ENCODE measurements around the gene NLRP6.

NLRP6 gene

GRCh38 chr11:256952-257737 lies 21.1 kb upstream of the NLRP6 start:
- H3K4me3 ChIP-seq (ENCODE audit: low read length): no peak overlapping the region
- DNase-seq (ENCODE audit: low read depth): no peak
- no peak for TF ChIP-seq CTCF (conservative IDR thresholded peaks at IDR 0.05; ENCODE audit: low read depth, low read length)

GRCh38 chr11:257766-258493 lies 20.3 kb upstream of the NLRP6 start:
- TF ChIP-seq CTCF (conservative IDR thresholded peaks at IDR 0.05; ENCODE audit: low read depth, low read length): peak; percentile 19
- no peak for DNase-seq (ENCODE audit: low read depth)
- H3K4me3 ChIP-seq (ENCODE audit: low read length): no peak overlapping the region

- DNase-seq (ENCODE audit: low read depth): no peak
- no peak for TF ChIP-seq CTCF (conservative IDR thresholded peaks at IDR 0.05; ENCODE audit: low read depth, low read length)
- no peak overlapping the region for H3K4me3 ChIP-seq (ENCODE audit: low read length)
Measured at GRCh38 chr11:259413-259812, 18.8 kb upstream of the NLRP6 start.

- DNase-seq (ENCODE audit: low read depth): no peak
Measured at GRCh38 chr11:261624-262023, 16.6 kb upstream of the NLRP6 start.

GRCh38 chr11:266676-267439 lies 11.3 kb upstream of the NLRP6 start:
- no peak overlapping the region for H3K4me3 ChIP-seq (ENCODE audit: low read length)
- DNase-seq (ENCODE audit: low read depth): no peak
- TF ChIP-seq CTCF (conservative IDR thresholded peaks at IDR 0.05; ENCODE audit: low read depth, low read length): no peak

More at GRCh38 chr11:261624-262023, 16.6 kb upstream of the NLRP6 start:
- no peak for TF ChIP-seq CTCF (conservative IDR thresholded peaks at IDR 0.05; ENCODE audit: low read depth, low read length)
- no peak overlapping the region for H3K4me3 ChIP-seq (ENCODE audit: low read length)

GRCh38 chr11:267491-267994 lies 10.7 kb upstream of the NLRP6 start:
- no peak overlapping the region for H3K4me3 ChIP-seq (ENCODE audit: low read length)
- TF ChIP-seq CTCF (conservative IDR thresholded peaks at IDR 0.05; ENCODE audit: low read depth, low read length): no peak
- no peak for DNase-seq (ENCODE audit: low read depth)

Data from retinal pigment epithelial cell (primary cell).